Middle frontal gyrus (tissue), 1 donor: ENCODE measurements around the gene SP7.
A peak's percentile ranks its signal among the peaks of the same experiment; 100 is the strongest.
"Not testable (repeated sequence)": the region's sequence is repeated elsewhere in the genome, so short reads cannot be mapped to it uniquely, and the experiment has no call there.

ENCODE experiments used
- DNase-seq: peaks from one replicate; pipeline ENCODE4 v3.0.0-alpha.2; 2015; ENCODE audit warnings: low spot score; ENCODE audit errors: extremely low spot score

Gene SP7

DNA sequence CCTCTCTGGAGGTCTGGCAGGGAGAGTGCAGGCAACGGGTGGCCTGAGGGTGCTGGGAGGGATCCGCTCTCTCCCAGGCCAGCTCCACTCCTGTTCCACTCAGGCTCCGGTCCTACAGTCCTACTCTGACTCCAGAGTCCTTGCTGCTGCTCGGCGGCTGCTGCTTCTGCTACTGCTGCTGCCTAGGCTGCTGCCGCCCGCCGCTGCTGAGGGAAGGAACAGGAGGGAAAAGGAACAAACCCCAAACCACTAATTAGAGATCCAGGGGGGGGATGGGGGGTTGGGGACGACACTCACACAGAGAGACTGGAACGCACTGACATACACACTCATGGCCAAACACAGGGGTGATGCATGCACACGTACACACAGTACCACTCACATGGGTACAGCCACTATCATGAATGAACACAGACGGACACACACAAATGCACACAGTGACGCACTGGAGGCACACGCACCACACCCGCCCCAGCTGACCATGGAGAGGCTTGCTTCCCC is at the start of gene SP7:
TSS of gene SP7 (minus strand) at position 174 of the 501 bp plus-strand sequence. CDS start 708 bp downstream, outside the sequence.
- no peak for DNase-seq

DNA sequence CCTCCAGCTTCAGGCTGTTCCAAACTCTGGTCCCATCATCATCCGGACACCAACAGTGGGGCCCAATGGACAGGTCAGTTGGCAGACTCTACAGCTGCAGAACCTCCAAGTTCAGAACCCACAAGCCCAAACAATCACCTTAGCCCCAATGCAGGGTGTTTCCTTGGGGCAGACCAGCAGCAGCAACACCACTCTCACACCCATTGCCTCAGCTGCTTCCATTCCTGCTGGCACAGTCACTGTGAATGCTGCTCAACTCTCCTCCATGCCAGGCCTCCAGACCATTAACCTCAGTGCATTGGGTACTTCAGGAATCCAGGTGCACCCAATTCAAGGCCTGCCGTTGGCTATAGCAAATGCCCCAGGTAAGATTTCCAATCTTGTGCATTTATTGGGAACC is 47.1 kb upstream of the SP7 start:
- DNase-seq: no peak

DNA sequence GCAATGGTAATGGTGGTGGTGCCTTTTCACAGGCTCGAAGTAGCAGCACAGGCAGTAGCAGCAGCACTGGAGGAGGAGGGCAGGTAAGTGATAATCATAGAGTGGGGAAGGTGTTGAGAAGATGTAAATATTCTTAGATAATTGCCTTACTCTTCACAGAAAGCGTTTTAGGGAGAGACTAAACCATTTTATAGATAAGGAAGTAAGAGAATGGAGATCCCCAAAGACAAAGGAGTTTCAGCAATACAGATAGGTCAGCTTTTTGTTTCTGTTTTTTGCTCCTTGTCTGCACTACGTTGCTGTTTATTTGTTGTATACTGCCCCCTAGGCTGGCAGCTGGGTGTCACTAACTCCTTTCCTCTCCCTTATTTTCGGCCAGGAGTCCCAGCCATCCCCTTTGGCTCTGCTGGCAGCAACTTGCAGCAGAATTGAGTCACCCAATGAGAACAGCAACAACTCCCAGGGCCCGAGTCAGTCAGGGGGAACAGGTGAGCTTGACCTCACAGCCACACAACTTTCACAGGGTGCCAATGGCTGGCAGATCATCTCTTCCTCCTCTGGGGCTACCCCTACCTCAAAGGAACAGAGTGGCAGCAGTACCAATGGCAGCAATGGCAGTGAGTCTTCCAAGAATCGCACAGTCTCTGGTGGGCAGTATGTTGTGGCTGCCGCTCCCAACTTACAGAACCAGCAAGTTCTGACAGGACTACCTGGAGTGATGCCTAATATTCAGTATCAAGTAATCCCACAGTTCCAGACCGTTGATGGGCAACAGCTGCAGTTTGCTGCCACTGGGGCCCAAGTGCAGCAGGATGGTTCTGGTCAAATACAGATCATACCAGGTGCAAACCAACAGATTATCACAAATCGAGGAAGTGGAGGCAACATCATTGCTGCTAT is 45.8 kb upstream of the SP7 start:
- no peak for DNase-seq

GRCh38 chr12:53380794-53381730 is 44.9 kb upstream of the SP7 start:
- DNase-seq: no peak

DNA sequence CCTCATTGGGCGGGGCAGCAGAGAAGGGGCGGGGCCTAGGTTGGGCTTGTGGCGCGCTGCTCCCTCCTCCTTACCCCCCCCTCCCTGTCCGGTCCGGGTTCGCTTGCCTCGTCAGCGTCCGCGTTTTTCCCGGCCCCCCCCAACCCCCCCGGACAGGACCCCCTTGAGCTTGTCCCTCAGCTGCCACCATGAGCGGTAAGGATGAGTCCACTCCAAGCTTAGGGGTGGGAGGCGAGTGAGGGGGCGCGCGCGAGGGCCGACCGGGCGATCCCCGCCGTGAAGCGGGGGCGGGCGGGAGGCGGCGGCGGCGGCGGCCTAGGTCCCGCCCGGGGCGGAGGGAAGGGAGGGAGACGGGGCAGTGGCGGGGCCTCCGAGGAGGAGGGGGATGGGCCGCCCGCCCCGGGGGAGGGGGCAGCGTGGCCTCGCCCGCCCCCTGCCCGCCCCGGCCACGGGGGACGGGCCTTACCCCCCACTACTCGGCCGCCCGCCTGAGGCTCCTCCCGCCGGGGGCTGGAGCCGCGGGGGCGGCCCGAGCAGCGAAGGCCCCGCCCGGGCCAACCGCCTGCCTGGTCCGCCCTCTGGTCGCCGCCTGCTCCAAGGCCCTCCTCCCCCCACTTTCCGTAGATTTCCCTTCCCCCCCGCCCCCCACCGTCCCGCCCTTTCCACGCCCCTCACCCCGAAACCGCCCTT is 44.1 kb upstream of the SP7 start, which contains the start of gene SP1:
TSS of gene SP1 (plus strand) at position 73 of the 690 bp plus-strand sequence. CDS start at position 189, 116 bp downstream.
- peak; percentile 61 for DNase-seq

GRCh38 chr12:53379389-53380103 is 43.4 kb upstream of the SP7 start:
- DNase-seq: peak; percentile 100

DNA sequence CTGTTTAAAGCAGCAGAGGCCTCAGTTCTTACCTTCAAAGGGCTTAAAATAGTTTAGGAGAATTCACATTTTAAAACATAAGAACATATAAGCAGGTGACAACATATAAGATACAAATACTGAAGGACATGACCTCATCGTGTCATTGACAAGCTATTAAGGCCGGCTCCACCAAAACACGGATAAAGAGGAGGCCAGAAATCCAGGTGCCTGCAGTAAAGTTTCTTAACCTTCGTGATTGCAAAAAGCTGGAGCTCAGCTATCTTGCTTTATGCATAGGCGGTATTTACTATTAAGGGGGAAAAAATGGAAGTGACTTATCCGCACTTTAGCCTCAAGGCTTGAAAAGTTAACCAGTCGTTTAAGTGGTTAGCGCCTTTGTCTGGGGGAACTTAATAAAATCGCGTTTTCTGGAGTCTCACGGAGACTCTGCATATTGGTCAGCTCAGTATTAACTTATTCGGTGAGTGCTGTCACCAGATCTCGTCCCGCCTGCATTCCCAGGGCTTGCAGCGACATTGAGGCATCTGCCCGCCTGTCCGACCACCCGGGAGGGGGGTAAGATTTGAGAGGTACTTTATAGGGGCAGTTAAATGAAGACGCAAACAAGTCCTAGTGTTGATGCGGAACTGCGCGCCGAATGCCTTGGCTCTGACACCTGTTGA is 42.7 kb upstream of the SP7 start:
- no peak for DNase-seq

- DNase-seq: no peak
These were observed 42.1 kb upstream of the SP7 start for GRCh38 chr12:53378222-53378621.

- no peak for DNase-seq
These were observed 40.6 kb upstream of the SP7 start for GRCh38 chr12:53376747-53377146.

DNA sequence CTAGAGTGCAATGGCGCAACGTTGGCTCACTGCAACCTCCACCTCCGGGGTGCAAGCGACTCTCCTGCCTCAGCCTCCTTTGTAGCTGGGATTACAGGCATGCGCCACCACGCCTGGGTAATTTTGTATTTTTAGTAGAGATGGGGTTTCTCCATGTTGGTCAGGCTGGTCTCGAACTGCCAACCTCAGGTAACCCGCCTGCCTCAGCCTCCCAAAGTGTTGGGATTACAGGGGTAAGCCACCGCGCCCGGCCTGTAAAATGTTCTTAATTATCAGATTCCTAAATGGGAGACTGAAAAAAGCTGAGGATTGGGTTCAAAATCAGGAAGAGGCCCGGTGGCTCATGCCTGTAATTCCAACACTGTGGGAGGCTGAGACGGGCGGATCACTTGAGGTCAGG is 38.1 kb upstream of the SP7 start:
- not testable (repeated sequence) for DNase-seq

GRCh38 chr12:53373554-53374133 is 37.5 kb upstream of the SP7 start:
- not testable (repeated sequence) for DNase-seq

DNA sequence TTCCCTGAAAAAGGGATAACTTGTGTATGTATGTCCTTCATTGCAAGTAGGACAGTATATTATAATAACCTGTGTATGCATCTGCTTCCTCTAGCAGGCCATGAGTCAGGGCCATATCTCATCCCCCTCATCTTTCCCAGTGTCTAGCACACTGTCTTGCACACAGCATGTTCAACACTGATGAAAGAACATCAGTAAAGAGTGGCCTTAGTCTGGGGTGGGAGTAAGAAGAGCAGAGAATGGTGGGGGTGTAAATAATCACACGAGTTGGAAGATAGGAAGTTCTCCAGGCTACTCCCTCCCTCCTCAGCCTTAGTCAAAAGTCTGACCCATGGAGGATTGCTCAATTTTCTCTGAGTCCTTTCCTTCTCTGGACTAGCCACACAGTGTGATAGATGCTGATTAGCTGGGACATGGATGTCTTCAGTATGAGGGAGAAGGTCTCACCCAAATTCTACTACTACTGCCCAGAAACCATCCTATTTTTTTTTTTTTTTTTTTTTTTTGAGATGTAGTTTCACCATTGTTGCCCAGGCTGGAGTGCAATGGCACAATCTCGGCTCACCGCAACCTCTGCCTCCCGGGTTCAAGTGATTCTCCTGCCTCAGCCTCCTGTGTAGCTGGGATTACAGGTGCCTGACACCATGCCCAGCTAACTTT is 29.2 kb upstream of the SP7 start:
- no peak for DNase-seq

GRCh38 chr12:53361638-53362037 is 25.5 kb upstream of the SP7 start:
- DNase-seq: not testable (repeated sequence)

DNA sequence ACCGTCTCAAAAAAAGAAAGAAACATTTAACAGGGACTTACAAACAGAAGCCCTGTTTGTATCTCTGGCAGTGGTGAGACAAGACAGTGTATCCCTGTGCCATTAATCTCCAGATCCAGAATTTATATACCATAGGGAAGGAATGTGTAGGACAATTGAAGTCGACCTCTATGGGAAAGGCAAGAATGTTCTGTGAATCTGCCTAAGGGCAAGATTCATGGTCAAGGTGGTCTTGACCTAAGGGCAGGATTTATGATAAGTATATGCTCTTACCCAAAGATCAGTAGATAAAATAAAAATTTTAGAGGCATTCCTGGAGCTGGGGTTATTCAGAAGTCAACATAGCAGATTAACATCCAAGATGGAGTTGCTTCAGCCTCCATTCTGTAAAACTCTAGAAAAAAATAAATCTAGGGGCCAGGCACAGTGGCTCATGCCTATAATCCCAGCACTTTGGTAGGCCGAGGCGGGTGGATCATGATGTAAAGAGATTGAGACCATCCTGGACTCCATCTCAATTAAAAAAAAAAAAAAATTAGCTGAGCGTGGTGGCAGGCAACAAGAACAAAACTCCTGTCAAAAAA is 22.8 kb upstream of the SP7 start:
- no peak for DNase-seq

DNA sequence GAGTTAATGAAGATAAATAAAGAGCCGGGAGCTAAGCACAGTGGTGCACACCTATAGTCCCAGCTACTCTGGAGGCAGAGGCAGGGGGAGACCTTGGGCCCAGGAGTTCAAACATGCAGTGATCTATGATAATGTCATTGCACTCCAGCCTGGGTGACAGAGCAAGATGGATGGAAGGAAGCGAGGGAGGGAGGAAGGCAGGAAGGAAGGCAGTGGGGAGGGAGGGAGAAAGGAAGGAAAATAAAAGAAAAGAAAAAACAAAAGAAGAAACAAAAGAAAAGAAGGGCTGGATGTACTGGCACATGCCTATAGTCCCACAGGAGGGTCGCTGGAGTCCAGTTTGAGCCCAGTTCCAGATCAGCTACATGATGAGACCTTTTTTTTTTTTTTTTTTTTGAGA is 19.0 kb upstream of the SP7 start:
- DNase-seq: no peak

GRCh38 chr12:53353257-53353655 is 17.1 kb upstream of the SP7 start:
- DNase-seq: no peak

DNA sequence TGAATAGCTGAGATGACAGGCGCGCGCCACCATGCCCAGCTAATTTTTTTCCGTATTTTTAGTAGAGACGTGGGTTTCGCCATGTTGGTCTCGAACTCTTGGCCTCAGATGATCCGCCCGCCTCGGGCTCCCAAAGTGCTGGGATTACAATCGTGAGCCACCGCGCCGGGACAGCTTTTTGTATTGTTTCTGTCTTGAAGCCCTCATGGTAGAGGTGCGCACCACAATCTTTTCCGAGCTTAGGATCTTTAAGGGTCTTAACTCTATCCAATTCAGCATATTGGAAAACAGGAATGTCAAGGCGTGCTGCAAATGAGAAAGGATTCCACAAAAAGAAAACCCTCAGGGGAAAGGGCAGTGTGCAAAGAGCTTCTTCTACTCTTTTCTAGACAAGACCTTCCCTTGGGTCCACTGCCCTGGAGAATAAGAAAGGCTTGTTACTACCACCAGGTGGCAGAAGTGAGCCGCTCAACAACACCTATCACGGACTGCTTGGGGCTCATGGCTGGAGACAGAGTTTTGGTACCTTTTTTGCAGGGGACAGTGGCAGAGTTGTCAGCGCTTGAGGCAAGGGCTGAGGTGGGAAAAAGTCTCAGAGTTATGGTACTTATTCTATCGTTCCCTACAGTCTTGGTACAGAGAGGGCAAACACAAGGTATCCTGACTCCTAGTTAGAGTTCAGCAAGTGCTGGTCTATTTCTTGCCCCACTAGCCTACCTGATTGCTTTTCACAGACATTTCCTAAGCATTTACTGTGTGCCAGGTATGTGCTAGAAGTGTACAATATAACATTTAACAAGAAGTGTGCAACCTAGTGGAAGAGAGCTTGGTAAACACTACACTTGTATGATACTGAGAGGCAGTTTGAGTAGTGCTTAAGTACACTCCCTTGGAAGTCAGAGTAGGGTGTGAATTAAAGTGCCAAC is 16.4 kb upstream of the SP7 start:
- peak; percentile 82 for DNase-seq

- no peak for DNase-seq
These were observed 11.8 kb upstream of the SP7 start for GRCh38 chr12:53347905-53348304.
